H9 (cell line): Measurements from ENCODE around the gene CYP8B1. TPM values are rescaled to one million over a fixed set of nuclear protein-coding genes. Genes with fewer than 3 reads are reported as not detected.
A peak's percentile ranks its signal among the peaks of the same experiment; 100 is the strongest.

Experiments used
- DNase-seq: peaks from one replicate; pipeline ENCODE4 v3.0.0-alpha.2; 2017
- H2AFZ ChIP-seq: one replicate; pipeline ENCODE4 v1.6.1; 2013; ENCODE audit warnings: mild to moderate bottlenecking, low read length, control low read depth, moderate library complexity
- H2AK5ac ChIP-seq: 2 replicates; pipeline ENCODE4 v1.6.1; 2013; ENCODE audit warnings: low read length, control low read depth, mixed read lengths; ENCODE audit not compliant: insufficient read length
- H2BK120ac ChIP-seq: one replicate; pipeline ENCODE4 v1.6.1; 2013; ENCODE audit warnings: low read depth, mild to moderate bottlenecking, low read length, control low read depth, inconsistent platforms; ENCODE audit not compliant: poor library complexity, severe bottlenecking
- H2BK12ac ChIP-seq: 2 replicates; pipeline ENCODE4 v1.6.1; 2013; ENCODE audit warnings: low read length, control low read depth, mixed read lengths, low read depth; ENCODE audit not compliant: insufficient read length
- H2BK15ac ChIP-seq: 2 replicates; pipeline ENCODE4 v1.6.1; 2013; ENCODE audit warnings: low read depth, low read length, control low read depth
- H2BK20ac ChIP-seq: one replicate; pipeline ENCODE4 v1.6.1; 2013; ENCODE audit warnings: low read depth, mild to moderate bottlenecking, low read length, control low read depth, inconsistent platforms; ENCODE audit not compliant: poor library complexity, severe bottlenecking
- H2BK5ac ChIP-seq: 2 replicates; pipeline ENCODE4 v1.6.1; 2013; ENCODE audit warnings: low read length, control low read depth, mixed read lengths; ENCODE audit not compliant: insufficient read length
- H3K14ac ChIP-seq: 2 replicates; pipeline ENCODE4 v1.6.1; 2013; ENCODE audit warnings: low read length, control low read depth; ENCODE audit not compliant: insufficient read depth
- H3K18ac ChIP-seq: 2 replicates; pipeline ENCODE4 v1.6.1; 2013; ENCODE audit warnings: low read depth, mild to moderate bottlenecking, mixed read lengths, low read length, control low read depth; ENCODE audit not compliant: insufficient read length
- H3K23ac ChIP-seq: 2 replicates; pipeline ENCODE4 v1.6.1; 2013; ENCODE audit warnings: low read length, control low read depth, mixed read lengths, low read depth; ENCODE audit not compliant: insufficient read length
- H3K23me2 ChIP-seq: 2 replicates; pipeline ENCODE4 v1.6.1; 2013; ENCODE audit warnings: low read depth, mild to moderate bottlenecking, mixed read lengths, low read length, control low read depth; ENCODE audit not compliant: insufficient read length, poor library complexity, severe bottlenecking
- H3K27ac ChIP-seq: 2 replicates; pipeline ENCODE4 v1.5.1; 2013; ENCODE audit warnings: low read length, control low read depth, mixed read lengths, low read depth; ENCODE audit not compliant: insufficient read length
- H3K27me3 ChIP-seq: 2 replicates; pipeline ENCODE4 v1.6.1; 2013; ENCODE audit warnings: low read length, control low read depth, inconsistent platforms; ENCODE audit not compliant: insufficient read depth
- H3K4ac ChIP-seq: 2 replicates; pipeline ENCODE4 v1.6.1; 2013; ENCODE audit warnings: low read depth, mild to moderate bottlenecking, control low read depth, inconsistent platforms, low read length, moderate library complexity
- H3K4me1 ChIP-seq: 2 replicates; pipeline ENCODE4 v1.6.1; 2013; ENCODE audit warnings: low read length, control low read depth, inconsistent platforms; ENCODE audit not compliant: insufficient read depth
- H3K4me2 ChIP-seq: 2 replicates; pipeline ENCODE4 v1.6.1; 2013; ENCODE audit warnings: low read length, control low read depth, mixed read lengths; ENCODE audit not compliant: insufficient read length, insufficient read depth
- H3K56ac ChIP-seq: 2 replicates; pipeline ENCODE4 v1.6.1; 2013; ENCODE audit warnings: low read depth, mild to moderate bottlenecking, mixed read lengths, low read length, control low read depth; ENCODE audit not compliant: insufficient read length
- H3K79me1 ChIP-seq: 2 replicates; pipeline ENCODE4 v1.6.1; 2013; ENCODE audit warnings: low read depth, mild to moderate bottlenecking, moderate library complexity, low read length, control low read depth, inconsistent platforms; ENCODE audit not compliant: insufficient read depth, poor library complexity, severe bottlenecking
- H3K79me2 ChIP-seq: 2 replicates; pipeline ENCODE4 v1.6.1; 2013; ENCODE audit warnings: low read length, control low read depth, inconsistent platforms; ENCODE audit not compliant: insufficient read depth
- H3K9ac ChIP-seq: 2 replicates; pipeline ENCODE4 v1.6.1; 2013; ENCODE audit warnings: low read length, control low read depth, mixed read lengths; ENCODE audit not compliant: insufficient read length; ENCODE audit errors: extremely low read depth
- H3K9me3 ChIP-seq: one replicate; pipeline ENCODE4 v1.6.1; 2013; ENCODE audit warnings: low read depth, low read length, inconsistent platforms; ENCODE audit not compliant: control insufficient read depth
- H3T11ph ChIP-seq: one replicate; pipeline ENCODE4 v1.6.1; 2013; ENCODE audit warnings: mild to moderate bottlenecking, low read length, control low read depth, inconsistent platforms
- H4K20me1 ChIP-seq: one replicate; pipeline ENCODE4 v1.6.1; 2013; ENCODE audit not compliant: control insufficient read depth, insufficient read length, insufficient read depth
- H4K5ac ChIP-seq: 2 replicates; pipeline ENCODE4 v1.6.1; 2013; ENCODE audit warnings: low read depth, mild to moderate bottlenecking, mixed read lengths, low read length, control low read depth; ENCODE audit not compliant: insufficient read length
- H4K8ac ChIP-seq: replicated peaks from 2 replicates; pipeline ENCODE4 v1.6.1; 2013; ENCODE audit warnings: low read length, control low read depth, mixed read lengths, low read depth; ENCODE audit not compliant: insufficient read length
- H4K91ac ChIP-seq: 2 replicates; pipeline ENCODE4 v1.6.1; 2013; ENCODE audit warnings: low read depth, mild to moderate bottlenecking, moderate library complexity, mixed read lengths, low read length, control low read depth; ENCODE audit not compliant: insufficient read length
- H3K27ac Mint-ChIP-seq, 3 experiments: 2 replicates in 2 of 3; 3 replicates in 1 of 3; pipeline ENCODE4 v1.8.0; 2020 to 2021; ENCODE audit warnings: mixed read lengths in 3 of 3, mild to moderate bottlenecking in 1 of 3, moderate library complexity in 1 of 3
- H3K27me3 Mint-ChIP-seq: 2 replicates; pipeline ENCODE4 v1.8.0; 2021; ENCODE audit warnings: low read depth, mild to moderate bottlenecking, moderate library complexity, mixed read lengths
- H3K36me3 Mint-ChIP-seq, 3 experiments: 2 replicates in 2 of 3; 3 replicates in 1 of 3; pipeline ENCODE4 v1.8.0; 2020 to 2021; ENCODE audit warnings: low read depth in 3 of 3, mixed read lengths in 3 of 3; ENCODE audit not compliant: insufficient read depth in 1 of 3
- H3K4me1 Mint-ChIP-seq, 2 experiments: 2 replicates each; pipeline ENCODE4 v1.8.0; 2020; ENCODE audit warnings: mixed read lengths in 2 of 2
- H3K4me3 Mint-ChIP-seq, 2 experiments: 2 replicates in 1 of 2; 3 replicates in 1 of 2; pipeline ENCODE4 v1.8.0; 2020 to 2021; ENCODE audit warnings: mild to moderate bottlenecking in 2 of 2, mixed read lengths in 2 of 2, moderate library complexity in 1 of 2
- H3K9me3 Mint-ChIP-seq, 2 experiments: 2 replicates in 1 of 2; 3 replicates in 1 of 2; pipeline ENCODE4 v1.8.0; 2020; ENCODE audit warnings: mild to moderate bottlenecking in 2 of 2, mixed read lengths in 2 of 2, moderate library complexity in 1 of 2
- WGBS: extraction: QIAGEN DNeasy Blood & Tissue Kit; methylation state at CpG from one replicate; pipeline ENCODE4 v1.1.7; 2013; ENCODE audit warnings: missing lambda C conversion rate, low lambda C conversion rate, mixed read lengths; ENCODE audit not compliant: insufficient read length; ENCODE audit errors: extremely low coverage; 5-methylcytosine and 5-hydroxymethylcytosine counted together
- total RNA-seq: library from RNA; stranded (reverse); gene quantifications from 2 replicates; pipeline ENCODE4 v1.2.1, GENCODE V29; 2021
- TF ChIP-seq, protein P1 (sequence below): fragments of 200-600 bp; sonication (generic); conservative IDR thresholded peaks from 3 replicates; pipeline ENCODE4 v1.8.0; 2021; ENCODE audit warnings: antibody characterized with exemption, mild to moderate bottlenecking

The CYP8B1 gene
- total RNA-seq, 1 experiment from 2014 or later: not detected

DNA sequence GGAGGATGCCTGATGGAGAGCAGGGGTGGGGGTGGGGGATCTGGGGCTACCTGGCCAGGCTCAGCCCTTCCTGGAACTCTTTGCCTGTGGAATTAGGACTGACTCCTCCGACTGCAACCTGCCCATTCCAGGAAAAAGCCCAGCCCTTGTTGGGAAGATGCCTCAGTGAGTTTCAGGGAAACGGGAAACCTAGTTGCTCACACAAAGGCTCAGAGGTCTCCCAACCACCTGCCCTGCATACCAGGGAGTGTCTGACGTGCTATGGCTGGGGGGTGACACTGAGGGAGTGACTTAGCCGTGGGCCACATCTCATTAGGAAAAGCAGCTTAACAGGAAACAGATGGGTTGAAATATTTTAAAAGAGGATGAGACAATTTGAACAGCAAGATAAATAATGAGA, 27.9 kb downstream of the CYP8B1 start:
- Histone ChIP-seq H3K56ac (no peak overlapping the region), H3K27ac (no peak overlapping the region), H3K27me3 (no peaks in the 10 kb centered on the region), H2BK120ac (no peak overlapping the region), H3K9ac (no peak overlapping the region), H3K14ac (no peak overlapping the region), H2BK5ac (no peak overlapping the region), H2BK15ac (no peak overlapping the region), H3K4ac (no peak overlapping the region), H4K91ac (no peak overlapping the region), H3K23me2 (no peaks in the 10 kb centered on the region), H4K8ac (no peak overlapping the region), H3K79me1 (no peaks in the 10 kb centered on the region), H2AK5ac (no peak overlapping the region), H3K4me2 (no peak overlapping the region), H3T11ph (no peak overlapping the region), H4K20me1 (no peaks in the 10 kb centered on the region), H2BK20ac (no peak overlapping the region), H3K23ac (no peak overlapping the region), H3K18ac (no peak overlapping the region), H2AFZ (no peak overlapping the region), H3K79me2 (no peaks in the 10 kb centered on the region; the same call in 1 of the 2 replicates), H2BK12ac (no peak overlapping the region), H3K9me3 (no peaks in the 10 kb centered on the region), H4K5ac (no peak overlapping the region), H3K4me1 (peaks cover 3% of the 10 kb centered on the region; the same call in 1 of the 2 replicates)
- TF ChIP-seq, protein P1, sequence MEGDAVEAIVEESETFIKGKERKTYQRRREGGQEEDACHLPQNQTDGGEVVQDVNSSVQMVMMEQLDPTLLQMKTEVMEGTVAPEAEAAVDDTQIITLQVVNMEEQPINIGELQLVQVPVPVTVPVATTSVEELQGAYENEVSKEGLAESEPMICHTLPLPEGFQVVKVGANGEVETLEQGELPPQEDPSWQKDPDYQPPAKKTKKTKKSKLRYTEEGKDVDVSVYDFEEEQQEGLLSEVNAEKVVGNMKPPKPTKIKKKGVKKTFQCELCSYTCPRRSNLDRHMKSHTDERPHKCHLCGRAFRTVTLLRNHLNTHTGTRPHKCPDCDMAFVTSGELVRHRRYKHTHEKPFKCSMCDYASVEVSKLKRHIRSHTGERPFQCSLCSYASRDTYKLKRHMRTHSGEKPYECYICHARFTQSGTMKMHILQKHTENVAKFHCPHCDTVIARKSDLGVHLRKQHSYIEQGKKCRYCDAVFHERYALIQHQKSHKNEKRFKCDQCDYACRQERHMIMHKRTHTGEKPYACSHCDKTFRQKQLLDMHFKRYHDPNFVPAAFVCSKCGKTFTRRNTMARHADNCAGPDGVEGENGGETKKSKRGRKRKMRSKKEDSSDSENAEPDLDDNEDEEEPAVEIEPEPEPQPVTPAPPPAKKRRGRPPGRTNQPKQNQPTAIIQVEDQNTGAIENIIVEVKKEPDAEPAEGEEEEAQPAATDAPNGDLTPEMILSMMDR: no peak
- no peaks in the 10 kb centered on the region for H3K9me3 Mint-ChIP-seq
- peak; percentile 34 for DNase-seq
- H3K27ac Mint-ChIP-seq: no peak overlapping the region
- H3K27me3 Mint-ChIP-seq: peaks cover 3% of the 10 kb centered on the region; the same call in 1 of the 2 replicates
- WGBS: no CpG with 5 or more reads among the region's 4 CpGs
- H3K4me1 Mint-ChIP-seq: peaks cover 18 to 21% of the 10 kb centered on the region in 2 experiments
- H3K36me3 Mint-ChIP-seq: no peaks in the 10 kb centered on the region
- H3K4me3 Mint-ChIP-seq: no peak overlapping the region
